ENCODE measurements around the gene ANXA4. TPM values are rescaled to one million over a fixed set of nuclear protein-coding genes. Genes with fewer than 3 reads are reported as not detected.

Gene ANXA4
- total RNA-seq, 1 donor, result 36.9 TPM

DNA sequence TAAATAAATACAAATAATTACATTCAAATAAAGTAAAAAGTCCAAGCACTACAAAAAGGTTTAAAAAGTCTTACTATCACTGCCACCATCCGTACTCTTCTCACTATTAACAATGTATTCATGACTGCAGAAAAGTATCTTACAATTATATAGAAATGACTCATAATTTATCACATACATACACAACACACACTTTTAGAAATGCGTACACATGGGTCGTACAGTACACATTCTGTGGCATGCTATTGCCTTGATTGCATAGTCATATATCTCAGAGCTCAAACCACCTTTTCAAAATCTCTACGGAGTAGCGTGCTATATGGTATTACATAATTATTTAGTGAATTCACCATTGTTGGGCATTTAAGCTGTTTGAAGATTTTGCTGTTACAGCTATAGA is 41.6 kb upstream of the ANXA4 start:
- DNase-seq (ENCODE audit: low read depth), result no peak

DNA sequence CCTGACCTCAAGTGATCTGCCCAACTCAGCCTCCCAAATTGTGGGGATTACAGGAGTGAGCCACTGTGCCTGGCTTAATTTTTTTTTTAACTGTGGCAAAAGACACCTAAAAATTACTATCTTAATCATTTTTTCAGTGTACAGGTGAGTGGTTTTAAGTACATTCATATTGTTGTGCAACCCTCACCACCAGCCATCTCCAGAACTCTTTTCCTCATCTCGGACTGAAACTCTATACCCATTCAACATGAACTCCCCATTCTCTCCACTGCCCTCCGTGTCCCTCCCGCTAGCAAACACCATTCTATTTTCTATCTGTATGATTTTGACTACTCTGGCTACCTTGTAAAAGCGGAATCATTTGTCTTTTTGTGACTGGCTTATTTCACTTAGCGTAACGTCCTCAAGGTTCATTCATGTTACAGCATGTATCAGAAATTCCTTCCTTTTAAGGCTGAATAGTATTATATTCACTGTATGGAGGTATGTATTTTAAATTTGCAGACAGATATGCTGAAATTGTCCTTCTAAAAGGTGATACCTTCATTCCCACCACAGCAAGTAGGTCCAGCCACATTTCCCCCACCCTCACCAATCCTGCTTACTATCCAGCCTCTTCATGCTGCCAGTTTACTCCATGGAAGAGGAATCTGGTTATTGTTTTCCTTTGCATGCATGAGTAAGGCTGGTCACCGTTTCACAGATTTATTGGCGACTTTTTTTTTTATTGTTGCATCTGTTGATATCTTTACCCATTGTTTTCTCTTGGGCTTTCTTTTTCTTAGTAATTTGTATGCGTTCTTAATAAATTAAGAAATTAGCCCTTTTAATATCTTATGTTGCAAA is 40.6 kb upstream of the ANXA4 start:
- TF ChIP-seq, protein P1, sequence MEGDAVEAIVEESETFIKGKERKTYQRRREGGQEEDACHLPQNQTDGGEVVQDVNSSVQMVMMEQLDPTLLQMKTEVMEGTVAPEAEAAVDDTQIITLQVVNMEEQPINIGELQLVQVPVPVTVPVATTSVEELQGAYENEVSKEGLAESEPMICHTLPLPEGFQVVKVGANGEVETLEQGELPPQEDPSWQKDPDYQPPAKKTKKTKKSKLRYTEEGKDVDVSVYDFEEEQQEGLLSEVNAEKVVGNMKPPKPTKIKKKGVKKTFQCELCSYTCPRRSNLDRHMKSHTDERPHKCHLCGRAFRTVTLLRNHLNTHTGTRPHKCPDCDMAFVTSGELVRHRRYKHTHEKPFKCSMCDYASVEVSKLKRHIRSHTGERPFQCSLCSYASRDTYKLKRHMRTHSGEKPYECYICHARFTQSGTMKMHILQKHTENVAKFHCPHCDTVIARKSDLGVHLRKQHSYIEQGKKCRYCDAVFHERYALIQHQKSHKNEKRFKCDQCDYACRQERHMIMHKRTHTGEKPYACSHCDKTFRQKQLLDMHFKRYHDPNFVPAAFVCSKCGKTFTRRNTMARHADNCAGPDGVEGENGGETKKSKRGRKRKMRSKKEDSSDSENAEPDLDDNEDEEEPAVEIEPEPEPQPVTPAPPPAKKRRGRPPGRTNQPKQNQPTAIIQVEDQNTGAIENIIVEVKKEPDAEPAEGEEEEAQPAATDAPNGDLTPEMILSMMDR (IDR thresholded peaks at IDR 0.05; ENCODE audit: insufficient read depth, low read length), result no peak
- DNase-seq (ENCODE audit: low read depth), result no peak
- no peak overlapping the region for H3K4me3 ChIP-seq (ENCODE audit: low read depth, low read length)

More for the DNA sequence above, 41.6 kb upstream of the ANXA4 start:
- no peak overlapping the region for H3K4me3 ChIP-seq (ENCODE audit: low read depth, low read length)
- TF ChIP-seq, protein P1 (IDR thresholded peaks at IDR 0.05; ENCODE audit: insufficient read depth, low read length), result no peak

DNA sequence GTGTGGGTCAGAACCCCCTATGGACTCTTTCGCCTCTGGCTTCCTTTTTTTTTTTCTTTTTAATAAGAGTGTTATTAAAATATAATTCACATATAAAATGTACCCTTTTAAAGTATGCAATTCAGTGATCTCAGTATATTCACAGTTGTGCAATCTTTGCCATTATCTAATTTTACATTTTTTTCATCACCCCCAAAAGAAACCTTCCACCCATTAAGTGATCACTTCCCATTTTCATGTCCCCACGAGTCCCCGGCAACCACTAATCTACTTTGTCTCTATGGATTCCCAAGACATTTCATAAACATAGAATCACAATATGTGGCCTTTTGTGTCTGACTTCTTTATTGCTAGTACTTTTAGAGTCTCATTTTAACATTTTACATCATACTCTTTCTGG is 38.7 kb upstream of the ANXA4 start:
- no peak for DNase-seq (ENCODE audit: low read depth)
- TF ChIP-seq, protein P1 (IDR thresholded peaks at IDR 0.05; ENCODE audit: insufficient read depth, low read length), result no peak
- H3K4me3 ChIP-seq (ENCODE audit: low read depth, low read length), result no peak overlapping the region

DNA sequence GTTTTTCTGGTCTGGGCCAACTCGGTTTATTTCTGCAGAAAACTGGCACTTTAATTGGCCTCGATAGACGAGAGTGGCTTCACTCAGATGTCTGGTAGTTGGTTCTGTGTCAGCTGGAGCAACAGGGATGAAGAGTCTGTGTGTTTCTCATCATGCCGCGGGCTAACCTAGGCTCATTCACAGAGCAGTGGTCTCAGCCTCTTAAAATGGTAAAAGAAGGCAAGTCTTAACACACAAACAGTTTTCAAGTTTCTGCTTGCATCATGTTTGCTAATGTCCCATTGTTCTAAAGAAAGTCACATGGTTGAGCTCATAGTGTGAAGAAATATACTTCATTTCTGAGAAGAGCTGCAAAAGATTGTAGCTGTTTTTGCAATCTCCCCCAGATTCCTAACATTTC is 37.5 kb upstream of the ANXA4 start:
- no peak overlapping the region for H3K4me3 ChIP-seq (ENCODE audit: low read depth, low read length)
- TF ChIP-seq, protein P1 (IDR thresholded peaks at IDR 0.05; ENCODE audit: insufficient read depth, low read length), result no peak
- peak; percentile 69 for DNase-seq (ENCODE audit: low read depth)

DNA sequence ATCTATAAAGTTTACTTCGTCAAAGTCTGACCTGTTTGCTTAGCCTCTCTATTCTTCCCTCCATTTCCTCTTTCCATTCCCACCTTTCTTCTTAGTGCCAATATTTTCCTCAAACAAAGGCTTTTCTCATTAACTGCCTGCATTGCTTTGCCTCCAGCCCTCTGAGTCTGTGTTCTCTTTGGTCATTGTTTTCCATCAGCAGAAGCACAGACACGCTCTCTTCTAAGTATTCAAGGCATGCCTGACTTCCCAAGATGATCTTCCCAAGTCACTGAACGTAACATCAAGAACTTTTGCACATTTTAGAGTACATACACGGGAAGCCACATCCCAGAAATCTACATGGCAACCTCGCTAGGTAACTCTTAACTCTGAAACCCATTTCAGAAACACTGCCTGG is 32.6 kb upstream of the ANXA4 start:
- TF ChIP-seq, protein P1 (IDR thresholded peaks at IDR 0.05; ENCODE audit: insufficient read depth, low read length), result no peak
- no peak for DNase-seq (ENCODE audit: low read depth)
- H3K4me3 ChIP-seq (ENCODE audit: low read depth, low read length), result no peak overlapping the region

DNA sequence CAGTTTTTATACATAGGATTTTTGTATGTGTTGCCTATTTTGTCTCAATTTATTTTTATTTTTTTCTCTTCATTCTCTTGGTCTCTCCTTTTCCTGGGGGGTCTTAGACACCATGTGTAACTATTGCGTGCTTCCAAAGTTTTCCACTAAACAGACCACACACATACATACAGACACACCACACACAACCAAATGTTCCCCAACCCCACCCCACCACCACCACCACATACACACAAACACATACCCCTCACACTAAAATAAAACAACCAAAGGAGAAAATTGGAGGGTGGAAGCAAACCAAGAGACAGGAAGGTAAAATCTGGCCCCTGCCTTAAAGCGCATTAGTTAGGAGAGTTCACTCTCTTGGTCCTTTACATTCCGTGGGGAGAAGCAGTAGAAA is 30.0 kb upstream of the ANXA4 start:
- TF ChIP-seq, protein P1 (IDR thresholded peaks at IDR 0.05; ENCODE audit: insufficient read depth, low read length), result no peak
- H3K4me3 ChIP-seq (ENCODE audit: low read depth, low read length), result no peak overlapping the region
- no peak for DNase-seq (ENCODE audit: low read depth)

Measured in fibroblast of the aortic adventitia (primary cell).